Germinal center (tissue), 1 donor: ENCODE results near the gene TLR3.
A peak's percentile ranks its signal among the peaks of the same experiment; 100 is the strongest.
"Not testable (repeated sequence)": the region's sequence is repeated elsewhere in the genome, so short reads cannot be mapped to it uniquely, and the experiment has no call there.

ENCODE experiments used
- DNase-seq: peaks from one replicate; pipeline ENCODE4 v3.0.0; 2012; ENCODE audit warnings: mixed read lengths, low spot score

Gene TLR3

DNA sequence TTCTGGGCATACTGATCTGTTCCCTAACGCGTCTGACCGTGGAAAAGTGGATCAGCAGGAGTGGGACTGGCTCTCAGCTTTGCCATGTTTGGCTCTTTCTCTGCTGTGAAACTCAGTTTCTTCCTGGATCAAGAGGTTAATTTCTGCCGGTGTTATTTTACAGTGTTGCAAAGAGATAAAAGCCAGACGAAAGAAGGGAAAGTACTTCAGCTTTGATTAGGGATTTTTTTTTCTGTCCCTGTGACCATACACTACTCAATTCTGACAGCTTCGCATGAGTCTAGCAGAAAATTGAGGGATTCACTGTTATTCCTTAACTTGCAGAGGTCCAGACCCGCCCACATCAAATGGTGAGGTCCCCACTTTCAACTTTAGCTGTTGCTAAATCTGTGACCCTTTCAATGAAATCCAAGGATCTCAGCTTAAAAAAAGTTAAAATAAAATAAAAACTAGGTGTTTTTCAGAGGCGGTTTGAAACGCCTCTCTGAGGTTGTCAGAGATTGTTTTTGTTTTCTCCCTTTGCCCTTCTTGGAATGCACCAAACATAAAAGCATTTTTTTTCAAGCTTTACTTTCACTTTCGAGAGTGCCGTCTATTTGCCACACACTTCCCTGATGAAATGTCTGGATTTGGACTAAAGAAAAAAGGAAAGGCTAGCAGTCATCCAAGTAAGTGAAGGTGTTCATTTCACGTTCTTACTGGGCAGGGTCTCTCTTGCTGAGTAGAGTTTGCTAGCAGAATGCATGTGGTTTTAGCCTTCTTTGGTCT is at the start of gene TLR3:
Gene TLR3 (plus strand): TSS at position 576 of the 768 bp plus-strand sequence. CDS start 7,464 bp downstream, outside the sequence.
- no peak for DNase-seq

GRCh38 chr4:186019269-186019668 is 49.7 kb upstream of the TLR3 start:
- no peak for DNase-seq

DNA sequence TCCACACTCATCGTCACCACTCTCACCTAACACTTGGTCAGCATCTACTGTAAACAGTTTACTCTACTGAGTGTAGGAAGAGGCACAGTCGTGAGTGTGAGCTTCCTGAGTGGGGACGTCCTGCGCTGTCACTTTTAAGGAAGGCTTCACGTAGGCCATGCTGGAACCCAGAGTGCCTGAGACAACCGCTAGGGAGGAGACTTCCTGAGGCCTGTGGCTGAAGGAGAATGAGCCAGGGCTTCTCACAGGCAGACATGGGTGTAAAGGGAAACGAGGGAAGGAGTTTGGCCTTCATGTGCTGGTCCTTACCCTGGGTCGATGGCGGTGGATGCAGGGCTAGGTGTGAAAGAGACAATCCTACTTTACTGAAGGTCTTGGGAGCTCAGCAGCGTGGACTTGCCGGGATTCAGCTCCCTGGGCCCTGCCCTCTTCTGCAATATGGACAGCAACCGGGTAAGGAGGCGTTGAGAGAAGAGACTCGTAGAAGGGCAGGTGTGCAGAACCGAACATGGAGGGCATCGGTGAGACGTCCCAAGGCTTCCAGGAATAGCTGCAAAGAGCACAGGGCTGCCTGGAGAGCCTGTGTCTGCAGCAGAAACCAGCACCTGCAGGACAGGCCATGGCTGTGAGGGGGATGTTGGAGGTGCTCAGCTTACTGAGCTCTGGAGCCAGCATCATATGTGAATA is 48.7 kb upstream of the TLR3 start:
- DNase-seq: no peak

DNA sequence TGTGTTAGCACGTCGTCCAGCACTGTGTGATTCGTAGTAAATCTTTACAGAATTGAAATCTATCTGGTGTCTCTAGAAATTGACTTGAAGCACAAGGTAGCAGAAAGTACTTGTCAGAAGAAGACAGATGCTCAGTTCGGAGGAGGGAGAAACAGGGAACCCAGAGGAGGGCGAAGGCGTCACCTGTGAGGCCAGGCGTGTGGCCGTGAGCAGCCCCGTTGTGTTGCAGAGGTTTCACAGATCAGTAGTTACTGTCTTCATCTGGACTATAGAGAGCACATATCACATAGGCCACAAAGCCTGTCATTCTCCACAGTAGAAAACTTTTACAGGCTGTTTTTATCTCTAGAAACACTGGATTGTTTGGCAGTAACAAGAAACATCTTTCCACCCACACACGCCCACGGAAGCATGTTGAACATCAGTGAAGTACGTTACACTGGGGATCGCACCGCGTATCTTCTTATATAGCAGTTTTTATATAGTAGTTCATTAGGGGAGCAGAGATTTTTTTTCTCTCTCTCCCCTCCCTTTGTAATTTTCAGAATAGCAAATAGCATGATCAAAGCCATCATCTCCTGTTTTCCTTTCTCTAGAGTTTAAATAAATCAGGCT is 48.1 kb upstream of the TLR3 start:
- DNase-seq: no peak

DNA sequence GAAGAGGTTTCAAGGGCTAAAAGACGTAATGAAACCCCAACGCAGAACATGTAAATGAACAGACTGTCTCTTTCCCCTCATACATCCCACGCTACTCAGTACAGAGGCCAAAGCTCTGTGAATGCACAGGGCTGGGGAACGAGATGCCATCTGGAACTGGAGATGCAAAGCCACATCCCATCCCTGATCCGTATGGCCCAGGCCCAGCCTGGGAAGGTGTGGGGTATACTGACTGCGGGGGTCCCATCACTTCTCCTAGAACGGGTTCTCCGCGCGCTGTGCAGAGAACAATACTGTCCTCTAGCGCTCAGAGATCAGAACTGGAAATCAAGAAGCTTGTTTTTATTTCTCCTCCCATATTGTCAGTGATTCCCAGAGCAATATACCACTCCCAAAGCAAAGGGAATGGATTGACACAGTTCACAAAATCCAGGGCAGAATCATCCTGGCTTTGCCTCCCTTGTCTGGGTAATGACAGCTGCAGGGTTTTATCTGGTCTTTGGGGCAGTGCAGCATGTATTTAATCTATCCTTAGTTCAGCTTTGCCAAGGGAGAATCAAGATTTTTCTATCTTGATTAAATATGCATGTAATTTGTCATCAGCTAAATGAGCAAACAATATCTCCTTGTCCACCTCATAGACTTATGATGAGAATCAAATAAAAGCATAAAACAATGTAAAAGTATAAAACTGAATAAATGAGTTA is 47.3 kb upstream of the TLR3 start:
- DNase-seq: peak; percentile 8

- DNase-seq: no peak
Observed at GRCh38 chr4:186023975-186024374, 45.0 kb upstream of the TLR3 start.

DNA sequence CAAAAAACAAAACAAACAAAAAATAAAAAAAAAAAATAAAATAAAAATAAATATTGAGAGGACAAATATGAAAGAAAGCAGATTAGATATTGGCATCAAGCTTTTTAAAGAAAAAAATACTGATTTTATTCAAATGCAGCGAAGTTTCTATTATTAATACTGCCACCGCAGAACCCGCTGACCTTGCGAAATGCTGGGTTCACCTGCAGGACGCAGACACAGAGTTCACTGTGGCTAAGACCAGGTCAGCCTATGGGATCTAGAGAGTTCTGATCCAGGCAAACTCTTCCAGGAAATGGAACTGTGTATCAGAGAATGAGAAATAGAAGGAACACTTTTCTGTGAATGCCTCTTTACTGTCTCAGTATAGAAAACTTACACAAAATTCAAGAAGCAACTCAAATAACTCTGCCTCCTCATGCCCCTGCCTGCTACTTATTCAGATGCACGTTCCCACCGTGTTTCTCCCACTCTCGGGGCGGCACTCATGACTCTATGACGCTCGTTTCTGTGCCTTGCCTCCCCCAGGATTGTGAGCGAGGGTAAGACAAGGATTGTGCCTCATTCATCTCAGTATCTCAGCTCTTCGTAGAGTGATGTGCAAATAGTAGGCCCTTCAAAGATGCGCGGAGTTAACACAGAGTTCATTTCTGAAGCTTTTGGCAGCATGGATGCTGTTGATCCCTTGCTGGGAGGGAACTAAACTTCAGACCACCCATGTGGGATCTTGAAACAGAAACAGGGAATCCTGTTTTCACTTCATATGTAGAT is 44.1 kb upstream of the TLR3 start:
- DNase-seq: no peak

DNA sequence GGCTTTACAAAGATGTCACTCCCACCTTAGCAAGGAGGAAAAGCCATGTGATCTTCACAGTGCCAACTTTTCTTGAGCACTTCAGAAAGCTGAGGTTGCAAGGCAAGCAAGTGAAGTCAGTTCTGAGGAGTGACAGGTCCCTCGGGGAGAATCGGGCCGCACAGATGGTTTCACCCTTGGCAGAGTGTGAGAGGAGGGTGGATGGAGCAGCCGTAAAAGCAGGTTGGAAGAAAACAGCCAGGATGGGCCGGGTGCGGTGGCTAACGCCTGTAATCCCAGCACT is 43.6 kb upstream of the TLR3 start:
- DNase-seq: no peak

DNA sequence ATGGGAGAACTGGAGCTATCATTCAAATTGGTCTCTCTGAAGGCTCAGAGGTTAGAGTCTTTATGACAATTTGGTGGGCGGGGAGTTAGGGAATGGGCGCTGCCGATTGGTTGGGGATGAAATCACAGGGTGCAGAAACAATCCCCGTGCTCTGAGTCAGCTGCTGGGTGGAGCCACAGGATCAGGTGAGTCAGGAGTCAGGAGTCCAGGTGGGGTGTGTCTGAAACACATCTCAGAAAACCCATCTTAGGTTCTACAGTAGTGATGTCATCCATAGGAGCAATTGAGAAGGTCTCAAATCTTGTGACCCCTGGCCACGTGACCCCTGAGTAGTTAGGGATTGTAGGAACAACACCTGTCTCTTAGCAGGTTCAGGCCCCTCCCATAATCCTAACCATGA is 41.6 kb upstream of the TLR3 start:
- DNase-seq: no peak

DNA sequence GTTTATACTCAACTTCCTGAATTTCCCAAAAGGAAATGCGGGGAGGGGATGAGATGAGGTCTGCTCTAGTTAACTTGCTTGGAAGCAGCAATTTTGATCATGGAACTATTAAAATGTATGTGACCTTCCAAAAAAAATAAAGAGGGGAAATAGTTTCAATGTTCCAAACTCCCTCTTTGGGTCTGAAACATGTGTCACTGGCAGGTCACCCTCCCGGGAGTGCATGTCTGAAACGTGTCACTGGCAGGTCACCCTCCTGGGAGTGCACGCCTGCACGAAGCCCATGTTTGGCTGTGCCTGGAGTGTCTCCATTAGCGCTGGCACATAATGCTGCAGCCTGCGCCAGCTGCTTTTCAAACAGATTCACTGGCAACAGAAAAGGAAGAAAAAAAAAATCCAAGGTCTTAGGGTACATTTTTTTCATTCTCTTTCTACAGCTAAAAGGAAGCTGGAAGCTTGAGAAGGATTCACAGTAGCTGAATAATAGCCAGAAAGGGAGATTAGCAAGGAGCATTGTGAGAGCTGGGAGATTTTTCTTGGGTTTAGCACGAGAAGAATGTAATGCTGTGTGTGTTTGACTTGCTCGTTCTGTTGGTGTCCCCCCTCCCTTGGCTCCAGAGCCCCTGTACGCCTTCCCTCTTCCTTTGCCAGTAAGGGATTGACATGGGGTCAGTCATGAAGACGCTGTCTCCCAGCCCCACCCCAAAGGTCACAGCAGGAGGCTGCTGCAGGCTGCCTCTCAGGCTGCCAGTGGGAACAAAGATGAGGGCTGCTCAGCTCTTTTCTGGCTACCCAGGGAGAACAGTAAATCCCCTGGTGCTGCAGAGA is 39.2 kb upstream of the TLR3 start:
- DNase-seq: no peak

- DNase-seq: no peak
Observed at GRCh38 chr4:186030399-186030775, 38.6 kb upstream of the TLR3 start.

GRCh38 chr4:186030795-186031194 is 38.2 kb upstream of the TLR3 start:
- DNase-seq: no peak

DNA sequence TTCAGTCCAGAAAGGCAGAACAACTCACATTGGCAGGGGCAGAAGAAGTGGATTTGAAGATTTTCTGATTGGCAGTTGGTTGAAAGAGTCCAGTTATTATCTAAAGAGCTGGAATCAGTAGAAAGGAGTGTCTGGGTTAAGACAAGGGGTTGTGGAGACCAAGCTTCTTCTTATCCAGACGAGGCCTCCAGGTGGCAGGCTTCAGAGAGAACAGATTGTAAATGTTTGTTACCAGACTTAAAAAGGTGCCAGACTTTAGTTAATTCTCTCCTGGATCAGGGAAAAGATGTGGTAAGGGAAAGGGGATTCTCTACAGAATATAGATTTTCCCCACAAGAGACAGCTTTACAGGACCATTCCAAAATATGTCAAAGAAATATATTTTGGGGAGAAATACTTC is 36.7 kb upstream of the TLR3 start:
- no peak for DNase-seq

DNA sequence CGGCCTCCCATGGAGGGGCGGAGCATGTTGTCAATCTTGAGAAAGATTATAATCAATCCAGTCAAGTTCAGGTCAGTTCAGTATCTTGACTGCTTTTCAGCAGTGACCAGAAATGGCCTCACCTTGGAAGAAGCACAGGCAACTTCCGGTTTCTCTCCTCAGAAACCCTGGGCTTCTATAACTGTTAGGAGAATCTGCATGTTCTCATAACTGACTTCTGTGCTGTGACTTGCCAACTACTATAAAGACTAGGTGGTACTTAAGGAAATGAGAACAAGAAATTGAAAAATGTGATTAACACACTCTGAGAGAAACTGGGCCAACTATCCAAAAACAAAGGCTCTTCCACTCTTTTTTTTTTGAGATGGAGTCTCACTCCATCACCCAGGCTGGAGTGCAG is 35.9 kb upstream of the TLR3 start:
- DNase-seq: no peak

GRCh38 chr4:186034613-186035012 is 34.3 kb upstream of the TLR3 start:
- DNase-seq: not testable (repeated sequence)

DNA sequence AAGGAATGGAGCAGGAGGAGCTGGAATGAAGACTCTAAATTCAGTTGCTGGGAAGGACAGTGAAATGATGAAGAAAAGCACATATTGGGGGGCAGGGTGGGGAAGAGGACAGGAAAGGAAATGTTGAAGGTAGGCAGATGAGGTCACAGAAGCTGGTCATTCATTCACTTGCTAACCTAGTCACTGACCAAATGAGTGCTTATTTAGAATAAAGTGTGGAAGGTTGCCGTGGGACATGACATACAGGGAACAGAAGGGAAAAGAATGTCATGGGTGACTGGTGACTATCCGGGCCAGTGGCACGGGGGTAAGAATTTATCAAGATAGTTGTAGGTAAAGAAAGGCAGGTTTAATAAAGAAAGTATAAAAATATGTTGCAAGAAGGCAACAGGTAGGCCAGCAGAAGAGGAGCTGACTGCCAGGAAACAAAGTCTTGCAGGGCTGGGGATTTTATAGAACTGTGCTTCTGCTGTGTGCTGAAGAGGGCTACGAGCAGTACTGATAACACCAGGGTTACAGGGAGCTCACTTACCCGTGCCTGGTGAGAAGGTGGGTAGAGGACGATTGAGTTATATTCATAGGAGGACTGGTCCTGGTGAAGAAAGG is 31.9 kb upstream of the TLR3 start:
- no peak for DNase-seq

DNA sequence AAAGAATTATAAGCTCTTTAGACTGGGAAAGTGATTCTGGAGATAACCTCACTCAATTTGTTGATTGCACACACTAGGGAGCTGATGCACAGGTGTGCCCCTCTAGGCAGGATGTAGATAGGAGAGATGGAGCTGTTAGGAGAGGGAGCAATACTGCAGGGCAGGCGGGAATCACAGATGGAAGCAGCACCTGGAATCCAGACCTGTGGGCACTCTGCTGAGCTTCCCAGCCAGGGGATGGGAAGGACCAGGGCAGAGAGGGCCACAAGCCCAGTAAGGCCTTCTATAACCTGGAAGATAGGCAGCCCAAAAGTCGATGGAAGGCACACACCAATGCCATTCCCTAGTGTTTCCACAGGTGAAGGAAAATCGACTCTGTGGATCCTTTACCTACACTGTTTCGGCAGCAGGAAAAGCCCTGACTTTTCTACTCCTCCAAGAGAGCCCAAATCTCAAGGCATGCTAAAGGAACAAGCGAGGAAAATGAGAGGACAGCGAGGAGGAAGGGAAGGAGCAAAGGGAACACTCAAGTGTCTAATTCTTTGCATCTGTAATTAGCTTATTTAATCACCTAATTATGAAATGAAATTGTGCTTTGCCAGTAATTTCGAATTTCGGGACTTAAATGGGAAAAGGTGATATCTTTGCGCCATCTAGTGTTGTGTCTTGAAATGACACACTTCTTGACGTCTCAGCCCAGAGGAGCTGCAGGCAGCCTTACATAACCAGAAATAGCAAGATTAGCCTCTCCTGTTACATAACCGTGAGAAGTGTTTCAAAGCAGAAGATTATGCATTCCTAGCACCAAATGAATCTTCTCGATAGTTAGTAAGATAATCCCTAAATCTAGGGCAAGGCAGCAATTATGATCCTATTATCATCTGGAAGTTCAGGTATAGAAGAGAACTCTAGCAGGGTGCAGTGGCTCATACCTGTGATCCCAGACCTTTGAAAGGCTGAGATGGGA is 31.0 kb upstream of the TLR3 start:
- peak; percentile 51 for DNase-seq

- DNase-seq: no peak
Observed at GRCh38 chr4:186039697-186040096, 29.3 kb upstream of the TLR3 start.

DNA sequence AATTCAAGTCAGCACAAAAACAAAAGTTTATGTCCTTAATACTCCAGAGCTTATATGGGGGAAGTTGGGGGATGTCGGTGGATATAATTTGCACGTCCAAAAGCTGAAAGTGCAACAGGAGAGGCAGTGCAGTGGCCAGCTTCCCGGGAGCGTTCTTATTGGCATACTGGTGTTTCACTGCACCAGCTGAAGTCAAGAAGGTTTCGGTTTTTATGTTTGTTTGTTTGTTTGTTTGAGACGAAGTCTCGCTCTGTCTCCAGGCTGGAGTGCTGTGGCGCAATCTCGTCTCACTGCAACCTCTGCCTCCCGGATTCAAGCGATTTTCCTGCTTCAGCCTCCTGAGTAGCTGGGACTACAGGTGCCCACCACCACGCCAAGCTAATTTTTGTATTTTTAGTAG is 28.6 kb upstream of the TLR3 start:
- DNase-seq: no peak

- DNase-seq: not testable (repeated sequence)
Observed at GRCh38 chr4:186047501-186047900, 21.5 kb upstream of the TLR3 start.
